HT1080 (cell line): ENCODE data around the gene CNOT11. TPM values are rescaled to one million over a fixed set of nuclear protein-coding genes. Genes with fewer than 3 reads are reported as not detected.
"Not testable (repeated sequence)": the region's sequence is repeated elsewhere in the genome, so short reads cannot be mapped to it uniquely, and the experiment has no call there.

Source experiments
- DNase-seq: peaks from one replicate; pipeline ENCODE4 v3.0.0-alpha.2; 2015; ENCODE audit warnings: low read depth
- polyA plus RNA-seq, 2 experiments: library from polyadenylated mRNA; depleted of rRNA; stranded (reverse); fragments of >200 nt; gene quantifications; 2 replicates each; pipeline ENCODE4 v1.2.3, GENCODE V29; 2015
- total RNA-seq: library from RNA; depleted of rRNA; stranded (reverse); fragments of >200 nt; shearing (Covaris generic); gene quantifications from 2 replicates; pipeline ENCODE4 v1.2.3, GENCODE V29; 2014; rRNA removed

CNOT11 gene
- 54.0 and 63.4 TPM in 2 replicates for total RNA-seq
- 54.4 and 62.6 TPM in 2 replicates for polyA plus RNA-seq (2015; cell fraction: cytosol; rRNA removed)
- 66.2 and 68.9 TPM in 2 replicates for polyA plus RNA-seq (2015; cell fraction: nucleus; rRNA removed)

GRCh38 chr2:101252408-101253012, at the start of gene CNOT11:
Gene CNOT11 (plus strand): TSS chr2:101252886. CDS start chr2:101252965, 79 bp downstream.
- DNase-seq, result peak; percentile 88

GRCh38 chr2:101204400-101205115, 48.1 kb upstream of the CNOT11 start:
- DNase-seq, result peak; percentile 10

GRCh38 chr2:101205521-101206479, 46.9 kb upstream of the CNOT11 start:
- DNase-seq, result peak; percentile 87

- no peak for DNase-seq
These were observed 43.9 kb upstream of the CNOT11 start for GRCh38 chr2:101208830-101209229.

- DNase-seq, result no peak
These were observed 33.4 kb upstream of the CNOT11 start for GRCh38 chr2:101219246-101219645.

- DNase-seq, result not testable (repeated sequence)
These were observed 32.6 kb upstream of the CNOT11 start for GRCh38 chr2:101220091-101220490.

GRCh38 chr2:101223814-101224231, 28.9 kb upstream of the CNOT11 start:
- peak; percentile 27 for DNase-seq

GRCh38 chr2:101230541-101231001, 22.1 kb upstream of the CNOT11 start:
- DNase-seq, result no peak

- no peak for DNase-seq
These were observed 21.4 kb upstream of the CNOT11 start for GRCh38 chr2:101231240-101231639.

GRCh38 chr2:101231937-101232730, 20.6 kb upstream of the CNOT11 start:
- no peak for DNase-seq

GRCh38 chr2:101232770-101233169, 19.9 kb upstream of the CNOT11 start:
- DNase-seq, result no peak

GRCh38 chr2:101234169-101234938, 18.3 kb upstream of the CNOT11 start:
- no peak for DNase-seq

- not testable (repeated sequence) for DNase-seq
These were observed 16.7 kb upstream of the CNOT11 start for GRCh38 chr2:101235956-101236355.

- not testable (repeated sequence) for DNase-seq
These were observed 14.7 kb upstream of the CNOT11 start for GRCh38 chr2:101237944-101238343.

GRCh38 chr2:101238930-101239759, 13.5 kb upstream of the CNOT11 start:
- no peak for DNase-seq

- not testable (repeated sequence) for DNase-seq
These were observed 12.9 kb upstream of the CNOT11 start for GRCh38 chr2:101239760-101240118.

GRCh38 chr2:101240694-101241093, 12.0 kb upstream of the CNOT11 start:
- DNase-seq, result not testable (repeated sequence)

GRCh38 chr2:101241158-101241557, 11.5 kb upstream of the CNOT11 start:
- DNase-seq, result no peak

- DNase-seq, result not testable (repeated sequence)
These were observed 8.3 kb upstream of the CNOT11 start for GRCh38 chr2:101244373-101244772.
